ENCODE results near the gene ZNF837.

ZNF837 gene

GRCh38 chr19:58338336-58338735 lies 42.5 kb downstream of the ZNF837 start:
- TF ChIP-seq GATA1 (IDR thresholded peaks at IDR 0.05; ENCODE audit: low read depth, low read length) (no peak), POLR2A (IDR thresholded peaks at IDR 0.05; ENCODE audit: low read length) (no peak)
- no peak for DNase-seq

- DNase-seq, result no peak
- TF ChIP-seq GATA1 (IDR thresholded peaks at IDR 0.05; ENCODE audit: low read depth, low read length) (no peak), POLR2A (IDR thresholded peaks at IDR 0.05; ENCODE audit: low read length) (no peak)
Measured at GRCh38 chr19:58336820-58337219, 44.0 kb downstream of the ZNF837 start.

GRCh38 chr19:58336216-58336615 lies 44.6 kb downstream of the ZNF837 start:
- no peak for DNase-seq
- TF ChIP-seq GATA1 (IDR thresholded peaks at IDR 0.05; ENCODE audit: low read depth, low read length) (no peak), POLR2A (IDR thresholded peaks at IDR 0.05; ENCODE audit: low read length) (no peak)

GRCh38 chr19:58335630-58336029 lies 45.2 kb downstream of the ZNF837 start:
- TF ChIP-seq POLR2A (IDR thresholded peaks at IDR 0.05; ENCODE audit: low read length) (no peak), GATA1 (IDR thresholded peaks at IDR 0.05; ENCODE audit: low read depth, low read length) (no peak)
- no peak for DNase-seq

DNA sequence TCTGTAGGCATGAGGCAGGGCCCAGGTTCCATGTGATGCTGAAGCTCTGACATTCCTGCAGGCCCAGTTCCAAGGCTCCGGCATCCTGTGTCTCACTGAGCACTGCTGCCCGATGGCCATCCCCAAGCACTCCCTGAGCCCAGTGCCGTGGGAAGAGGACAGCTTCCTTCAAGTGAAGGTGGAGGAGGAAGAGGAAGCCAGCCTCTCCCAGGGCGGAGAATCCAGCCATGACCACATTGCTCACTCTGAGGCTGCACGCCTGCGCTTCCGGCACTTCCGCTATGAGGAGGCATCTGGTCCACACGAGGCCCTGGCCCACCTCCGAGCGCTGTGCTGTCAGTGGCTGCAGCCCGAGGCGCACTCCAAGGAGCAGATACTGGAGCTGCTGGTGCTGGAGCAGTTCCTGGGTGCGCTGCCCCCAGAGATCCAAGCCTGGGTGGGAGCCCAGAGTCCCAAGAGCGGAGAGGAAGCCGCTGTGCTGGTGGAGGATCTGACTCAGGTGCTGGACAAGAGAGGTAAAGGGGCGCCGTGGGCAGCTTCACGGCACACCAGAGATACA lies 46.1 kb downstream of the ZNF837 start:
- DNase-seq, result no peak
- no peak for TF ChIP-seq POLR2A (IDR thresholded peaks at IDR 0.05; ENCODE audit: low read length)
- TF ChIP-seq GATA1 (IDR thresholded peaks at IDR 0.05; ENCODE audit: low read depth, low read length), result no peak

- TF ChIP-seq GATA1 (IDR thresholded peaks at IDR 0.05; ENCODE audit: low read depth, low read length) (no peak), POLR2A (IDR thresholded peaks at IDR 0.05; ENCODE audit: low read length) (no peak)
- DNase-seq, result no peak
Measured at GRCh38 chr19:58332697-58333096, 48.1 kb downstream of the ZNF837 start.

DNA sequence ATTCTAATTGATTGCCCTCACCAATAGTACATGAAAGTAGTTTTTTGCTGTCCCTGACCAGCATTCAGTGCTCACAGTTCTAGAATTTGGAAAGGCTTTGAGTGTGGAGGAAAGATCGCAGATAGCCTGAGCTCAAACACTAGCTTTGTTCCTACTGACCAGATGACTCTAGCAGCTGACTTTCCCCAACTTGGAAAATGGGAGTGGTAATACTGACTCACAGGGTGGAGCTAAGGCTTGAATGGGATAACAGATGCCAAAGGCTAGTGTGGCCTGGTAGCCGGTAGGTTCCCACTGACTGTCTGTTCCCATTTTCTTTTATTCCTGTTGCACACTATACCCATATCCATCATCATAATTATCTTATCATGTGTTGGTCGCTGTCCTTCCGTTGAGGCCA lies 50.4 kb downstream of the ZNF837 start:
- TF ChIP-seq GATA1 (IDR thresholded peaks at IDR 0.05; ENCODE audit: low read depth, low read length) (no peak), POLR2A (IDR thresholded peaks at IDR 0.05; ENCODE audit: low read length) (no peak)
- peak in 1 of 2 experiments; percentile 41 for DNase-seq

- no peak for TF ChIP-seq GATA1 (IDR thresholded peaks at IDR 0.05; ENCODE audit: low read depth, low read length)
- TF ChIP-seq POLR2A (IDR thresholded peaks at IDR 0.05; ENCODE audit: low read length), result no peak
- peak; percentile 41 to 46 for DNase-seq
Measured at GRCh38 chr19:58328999-58329398, 51.8 kb downstream of the ZNF837 start.

GRCh38 chr19:58326914-58327726 lies 53.7 kb downstream of the ZNF837 start, which contains the start of gene ZSCAN22:
Gene ZSCAN22 (plus strand): TSS chr19:58326994. CDS start chr19:58334803, 7,809 bp downstream.
- TF ChIP-seq GATA1 (IDR thresholded peaks at IDR 0.05; ENCODE audit: low read depth, low read length) (no peak), POLR2A (IDR thresholded peaks at IDR 0.05; ENCODE audit: low read length) (peak; percentile 78)
- DNase-seq, result peak; percentile 96 to 98

GRCh38 chr19:58326501-58326913 lies 54.3 kb downstream of the ZNF837 start:
- DNase-seq, result no peak

DNA sequence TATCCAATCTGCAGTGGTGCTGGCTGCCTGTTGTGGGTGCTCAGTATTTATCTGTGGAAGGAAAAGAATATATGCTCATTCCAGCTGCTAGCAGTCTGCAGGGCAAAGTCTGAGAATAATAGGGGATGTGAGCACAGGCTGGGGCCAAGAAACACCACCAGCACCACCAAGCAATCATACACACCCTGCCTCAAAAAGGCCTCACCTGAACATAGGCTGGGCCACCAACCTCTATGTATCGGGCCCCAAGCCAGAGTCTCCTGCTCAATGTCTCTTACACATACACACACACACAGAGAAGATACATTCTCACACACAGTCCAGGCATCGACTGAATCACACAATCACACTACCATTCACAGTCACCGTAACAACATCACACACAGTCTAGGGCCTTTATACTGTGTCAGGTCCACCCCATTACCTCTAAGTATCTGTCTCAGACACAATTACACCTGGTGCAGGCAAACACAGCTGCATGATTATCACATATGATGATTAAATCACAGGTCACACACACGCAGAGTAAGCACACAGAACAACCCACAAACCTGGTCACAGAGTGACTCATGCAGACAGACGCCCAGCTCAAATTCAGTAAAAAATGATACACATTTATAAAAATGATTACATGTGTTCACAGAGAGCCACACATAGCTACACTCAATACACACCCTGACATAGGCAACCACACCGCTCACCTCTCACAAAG lies 55.4 kb downstream of the ZNF837 start:
- DNase-seq, result no peak
- TF ChIP-seq POLR2A (IDR thresholded peaks at IDR 0.05; ENCODE audit: low read length), result no peak
- no peak for TF ChIP-seq GATA1 (IDR thresholded peaks at IDR 0.05; ENCODE audit: low read depth, low read length)

More at GRCh38 chr19:58326501-58326913, 54.3 kb downstream of the ZNF837 start:
- no peak for TF ChIP-seq POLR2A (IDR thresholded peaks at IDR 0.05; ENCODE audit: low read length)
- no peak for TF ChIP-seq GATA1 (IDR thresholded peaks at IDR 0.05; ENCODE audit: low read depth, low read length)

- DNase-seq, result no peak
Measured at GRCh38 chr19:58319241-58319640, 61.6 kb downstream of the ZNF837 start.

GRCh38 chr19:58318297-58318696 lies 62.5 kb downstream of the ZNF837 start:
- DNase-seq, result no peak
- TF ChIP-seq GATA1 (IDR thresholded peaks at IDR 0.05; ENCODE audit: low read depth, low read length) (no peak), POLR2A (IDR thresholded peaks at IDR 0.05; ENCODE audit: low read length) (no peak)

More at GRCh38 chr19:58319241-58319640, 61.6 kb downstream of the ZNF837 start:
- no peak for TF ChIP-seq GATA1 (IDR thresholded peaks at IDR 0.05; ENCODE audit: low read depth, low read length)
- no peak for TF ChIP-seq POLR2A (IDR thresholded peaks at IDR 0.05; ENCODE audit: low read length)
